Endothelial cell of umbilical vein (primary cell): ENCODE results near the gene CCDC18. TPM values are rescaled to one million over a fixed set of nuclear protein-coding genes. Genes with fewer than 3 reads are reported as not detected.

Source experiments
- BruUV-seq: library from RNA; stranded (reverse); fragments of 400-500 nt; replicated peaks from 2 replicates; lab custom pipeline; 2021; lab: Mats Ljungman, UMichigan
- CTCF ChIA-PET: fragments of 300-600, 350-600 bp; sonication (Branson Sonifier 250); formaldehyde crosslinking; loops from one replicate; lab custom pipeline; 2021; ENCODE audit warnings: antibody characterized with exemption, inconsistent platforms; lab: Charles Lee
- POLR2A ChIA-PET: fragments of 300-600, 350-600 bp; sonication (Branson Sonifier 250); formaldehyde crosslinking; loops from one replicate; lab custom pipeline; 2021; ENCODE audit warnings: antibody characterized with exemption, inconsistent platforms; lab: Charles Lee
- DNase-seq: peaks from one replicate; pipeline ENCODE4 v3.0.0-alpha.2; 2011; ENCODE audit warnings: low read depth, low spot score
- FAIRE-seq: peaks from 2 replicates; lab custom pipeline; 2011; peaks lifted over from hg19 to GRCh38; lab: Jason Lieb, UNC
- H2AFZ ChIP-seq: 2 replicates; pipeline ENCODE4 v1.6.0; 2012; ENCODE audit warnings: low read depth, low read length, control low read depth, inconsistent platforms
- H3K27ac ChIP-seq: 2 replicates; pipeline ENCODE4 v1.5.1; 2011; ENCODE audit warnings: low read depth, mild to moderate bottlenecking, control low read depth, low read length, moderate library complexity; ENCODE audit not compliant: insufficient read depth
- H3K27me3 ChIP-seq, 2 experiments: 2 replicates each; pipeline versions ENCODE4 v1.6.0 to v1.6.1; 2011; ENCODE audit warnings: low read length in 2 of 2, mixed read lengths in 1 of 2; ENCODE audit not compliant: control insufficient read depth in 2 of 2, insufficient read depth in 2 of 2
- H3K36me3 ChIP-seq, 2 experiments: 2 replicates in 1 of 2; 3 replicates in 1 of 2; pipeline ENCODE4 v1.5.1; 2011; ENCODE audit warnings: low read length in 2 of 2, mild to moderate bottlenecking in 1 of 2, moderate library complexity in 1 of 2; ENCODE audit not compliant: control insufficient read depth in 2 of 2, insufficient read depth in 2 of 2; ENCODE audit errors: extremely low read depth in 1 of 2
- H3K4me1 ChIP-seq: 3 replicates; pipeline ENCODE4 v1.5.1; 2011; ENCODE audit warnings: mild to moderate bottlenecking, low read length; ENCODE audit not compliant: control insufficient read depth, insufficient read depth; ENCODE audit errors: extremely low read depth
- H3K4me2 ChIP-seq: 2 replicates; pipeline ENCODE4 v1.6.1; 2011; ENCODE audit warnings: low read length, control low read depth, mixed read lengths; ENCODE audit not compliant: insufficient read depth
- H3K4me3 ChIP-seq, 3 experiments: fragments of 200-600 bp in 1 of 3; sonication (generic), shearing (Covaris generic) in 1 of 3; replicated peaks in 1 of 3; 2 replicates each; pipeline ENCODE4 v1.5.1; 2011 to 2016; ENCODE audit warnings: control low read depth in 3 of 3, low read length in 3 of 3, mild to moderate bottlenecking in 2 of 3, inconsistent platforms in 1 of 3, low read depth in 1 of 3, moderate library complexity in 1 of 3; ENCODE audit not compliant: insufficient read depth in 1 of 3
- H3K79me2 ChIP-seq: 2 replicates; pipeline ENCODE4 v1.6.0; 2012; ENCODE audit warnings: low read length, inconsistent platforms; ENCODE audit not compliant: control insufficient read depth, insufficient read depth
- H3K9ac ChIP-seq: replicated peaks from 2 replicates; pipeline ENCODE3; 2011; ENCODE audit warnings: low read length, control low read depth; ENCODE audit not compliant: insufficient read depth; ENCODE audit errors: extremely low read depth
- H3K9me1 ChIP-seq: replicated peaks from 3 replicates; pipeline ENCODE4 v1.6.0; 2011; ENCODE audit warnings: mild to moderate bottlenecking, low read length; ENCODE audit not compliant: control insufficient read depth, insufficient read depth; ENCODE audit errors: extremely low read depth
- H3K9me3 ChIP-seq: replicated peaks from 2 replicates; pipeline ENCODE4 v1.5.1; 2012; ENCODE audit warnings: low read length, inconsistent platforms; ENCODE audit not compliant: control insufficient read depth, insufficient read depth
- H4K20me1 ChIP-seq: replicated peaks from 2 replicates; pipeline ENCODE3; 2011; ENCODE audit warnings: mild to moderate bottlenecking, low read length; ENCODE audit not compliant: control insufficient read depth, insufficient read depth; ENCODE audit errors: extremely low read depth
- EZH2 ChIP-seq: IDR thresholded peaks from 2 replicates; pipeline ENCODE4 v1.6.1; 2012; ENCODE audit warnings: borderline replicate concordance, low read depth, mild to moderate bottlenecking, moderate library complexity, low read length, inconsistent platforms; ENCODE audit not compliant: severe bottlenecking
- FOS ChIP-seq: IDR thresholded peaks from 2 replicates; pipeline ENCODE4 v1.6.1; 2011; ENCODE audit warnings: mild to moderate bottlenecking, low read length, moderate library complexity, borderline replicate concordance; ENCODE audit not compliant: insufficient read depth
- GATA2 ChIP-seq: IDR thresholded peaks from 2 replicates; pipeline ENCODE4 v1.7.0; 2011; ENCODE audit warnings: low read depth, mild to moderate bottlenecking, moderate library complexity, mixed read lengths, low read length; ENCODE audit not compliant: insufficient read length, insufficient read depth
- JUN ChIP-seq: IDR thresholded peaks from 2 replicates; pipeline ENCODE4 v1.6.1; 2011; ENCODE audit warnings: borderline replicate concordance, low read depth; ENCODE audit not compliant: insufficient read length, insufficient read depth
- MAX ChIP-seq: IDR thresholded peaks from 2 replicates; pipeline ENCODE4 v1.6.1; 2011; ENCODE audit not compliant: insufficient read depth, insufficient read length
- MYC ChIP-seq: IDR thresholded peaks from one replicate; pipeline ENCODE4 v1.6.1; 2011; ENCODE audit warnings: mild to moderate bottlenecking, low read depth, low read length
- POLR2A ChIP-seq: IDR thresholded peaks from 2 replicates; pipeline ENCODE4 v1.6.1; 2012; ENCODE audit warnings: low read depth, mild to moderate bottlenecking, control low read depth, low read length
- POLR2AphosphoS5 ChIP-seq: IDR thresholded peaks from 2 replicates; pipeline ENCODE4 v1.6.1; 2012; ENCODE audit warnings: low read depth, mild to moderate bottlenecking, control low read depth, low read length, moderate library complexity; ENCODE audit not compliant: insufficient read depth
- dilution Hi-C: fragments of 300-500 bp; cut with MboI; formaldehyde crosslinking; loops from one replicate; pipeline ENCODE4 v1.15.0; 2019; ENCODE audit warnings: low sequenced_read_pairs; ENCODE audit not compliant: extremely low pct_ligation_motif_present
- intact Hi-C: fragments of 100-400 bp; cut with micrococcal nuclease; formaldehyde crosslinking; loops from one replicate; pipeline ENCODE4 v1.10.0; 2022
- polyA plus RNA-seq, 4 experiments: library from polyadenylated mRNA; depleted of rRNA in 3 of 4; stranded (reverse) in 3 of 4; unstranded in 1 of 4; fragments of >200 nt; gene quantifications; 2 replicates each; pipeline versions ENCODE4 v1.2.1 to v1.2.3, GENCODE V29; 2011 to 2012; ENCODE audit warnings: missing spikeins in 1 of 4
- total RNA-seq: library from RNA; stranded (reverse); gene quantifications from 2 replicates; pipeline ENCODE4 v1.2.3, GENCODE V29; 2021
- TF ChIP-seq, protein P1 (sequence below), 2 donors: IDR thresholded peaks; 1 replicate in 1 of 2; 2 replicates in 1 of 2; pipeline ENCODE4 v1.5.1; 2011; ENCODE audit warnings: low read length in 2 of 2, mild to moderate bottlenecking in 2 of 2, moderate library complexity in 2 of 2, control low read depth in 1 of 2, inconsistent platforms in 1 of 2, low read depth in 1 of 2; ENCODE audit not compliant: insufficient read depth in 1 of 2; ENCODE audit errors: extremely low read depth in 1 of 2

CCDC18 gene
- total and polyA plus RNA-seq, 2 donors (not counting 3 experiments of a cell fraction or from before 2014, with no cell fraction given) = 2.2 to 11.2 TPM

DNA sequence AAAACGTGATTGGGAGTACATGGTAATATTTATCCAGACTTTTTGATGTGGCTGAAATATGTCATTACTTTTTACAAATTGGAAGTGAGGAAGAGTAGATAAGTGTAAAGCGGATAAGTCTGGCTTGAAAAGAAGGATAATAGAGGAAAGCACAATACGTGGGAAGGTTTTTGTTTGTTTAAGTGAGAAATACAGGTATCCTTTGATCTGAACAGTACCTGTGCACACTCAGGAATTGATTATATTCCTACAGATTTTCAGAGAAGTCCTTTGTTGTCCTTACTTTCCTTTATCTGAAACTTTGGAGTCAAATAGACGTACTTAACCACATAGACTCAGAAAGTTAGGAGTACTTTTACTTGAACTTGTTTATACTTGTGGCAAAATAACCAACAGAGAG is 20.2 kb downstream of the CCDC18 start:
- Histone ChIP-seq H3K9me3 (no peaks in the 10 kb centered on the region), H3K9ac (no peak overlapping the region), H3K4me2 (no peak overlapping the region), H3K9me1 (no peaks in the 10 kb centered on the region), H3K4me3 (no peak overlapping the region), H3K36me3 (peaks cover 0 to 4% of the 10 kb centered on the region in 2 experiments), H3K27ac (no peak overlapping the region), H3K79me2 (no peaks in the 10 kb centered on the region), H3K27me3 (no peaks in the 10 kb centered on the region), H4K20me1 (no peaks in the 10 kb centered on the region), H3K4me1 (no peaks in the 10 kb centered on the region), H2AFZ (no peak overlapping the region)
- intact Hi-C loops = no loop called here
- DNase-seq = no peak
- BruUV-seq = no TSS peak
- dilution Hi-C loops = no loop called here
- no peak for FAIRE-seq
- TF ChIP-seq MYC = no peak
- TF ChIP-seq POLR2A = no peak
- TF ChIP-seq MAX = no peak
- no peak for TF ChIP-seq FOS
- TF ChIP-seq JUN = no peak
- no peak for TF ChIP-seq EZH2
- TF ChIP-seq GATA2 = no peak
- TF ChIP-seq POLR2AphosphoS5 = no peak
- TF ChIP-seq, protein P1, sequence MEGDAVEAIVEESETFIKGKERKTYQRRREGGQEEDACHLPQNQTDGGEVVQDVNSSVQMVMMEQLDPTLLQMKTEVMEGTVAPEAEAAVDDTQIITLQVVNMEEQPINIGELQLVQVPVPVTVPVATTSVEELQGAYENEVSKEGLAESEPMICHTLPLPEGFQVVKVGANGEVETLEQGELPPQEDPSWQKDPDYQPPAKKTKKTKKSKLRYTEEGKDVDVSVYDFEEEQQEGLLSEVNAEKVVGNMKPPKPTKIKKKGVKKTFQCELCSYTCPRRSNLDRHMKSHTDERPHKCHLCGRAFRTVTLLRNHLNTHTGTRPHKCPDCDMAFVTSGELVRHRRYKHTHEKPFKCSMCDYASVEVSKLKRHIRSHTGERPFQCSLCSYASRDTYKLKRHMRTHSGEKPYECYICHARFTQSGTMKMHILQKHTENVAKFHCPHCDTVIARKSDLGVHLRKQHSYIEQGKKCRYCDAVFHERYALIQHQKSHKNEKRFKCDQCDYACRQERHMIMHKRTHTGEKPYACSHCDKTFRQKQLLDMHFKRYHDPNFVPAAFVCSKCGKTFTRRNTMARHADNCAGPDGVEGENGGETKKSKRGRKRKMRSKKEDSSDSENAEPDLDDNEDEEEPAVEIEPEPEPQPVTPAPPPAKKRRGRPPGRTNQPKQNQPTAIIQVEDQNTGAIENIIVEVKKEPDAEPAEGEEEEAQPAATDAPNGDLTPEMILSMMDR (IDR thresholded peaks at IDR 0.05; ENCODE audit: extremely low read depth in 1 of 2, insufficient read depth in 1 of 2, low read depth in 1 of 2, low read length in 2 of 2) = no peak
- ChIA-PET POLR2A (no interaction called here), CTCF (no interaction called here)
